HG02981 (cell line): ENCODE data around the gene RGS4.
A peak's percentile ranks its signal among the peaks of the same experiment; 100 is the strongest.
"Not testable (repeated sequence)": the region's sequence is repeated elsewhere in the genome, so short reads cannot be mapped to it uniquely, and the experiment has no call there.

Experiments
- ATAC-seq: cut with Tn5 transposase; IDR thresholded peaks from one replicate; pipeline ENCODE4 v1.9.1; 2021; ENCODE audit warnings: mild to moderate bottlenecking, moderate library complexity; ENCODE audit not compliant: unreplicated experiment

Gene RGS4

DNA sequence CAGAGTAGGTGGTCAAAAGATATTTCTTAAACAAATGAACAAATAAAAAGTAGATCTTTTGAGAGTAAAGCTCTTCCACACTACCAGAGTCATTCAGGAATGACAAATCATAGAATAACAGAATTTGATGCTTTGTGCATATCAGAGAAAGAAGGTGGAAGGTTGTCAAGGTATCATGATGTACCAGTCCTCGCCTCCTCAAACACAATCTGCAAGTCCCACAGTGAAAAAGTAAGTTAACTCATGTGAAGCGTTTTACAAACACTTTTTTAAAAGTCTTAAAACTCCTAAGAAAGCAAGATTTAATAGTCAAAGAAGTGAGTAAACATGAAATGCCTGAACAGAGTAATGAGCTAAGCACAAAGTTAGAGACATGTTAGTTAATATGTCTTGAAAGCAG, 2.5 kb upstream of the RGS4 start:
- ATAC-seq: no peak

DNA sequence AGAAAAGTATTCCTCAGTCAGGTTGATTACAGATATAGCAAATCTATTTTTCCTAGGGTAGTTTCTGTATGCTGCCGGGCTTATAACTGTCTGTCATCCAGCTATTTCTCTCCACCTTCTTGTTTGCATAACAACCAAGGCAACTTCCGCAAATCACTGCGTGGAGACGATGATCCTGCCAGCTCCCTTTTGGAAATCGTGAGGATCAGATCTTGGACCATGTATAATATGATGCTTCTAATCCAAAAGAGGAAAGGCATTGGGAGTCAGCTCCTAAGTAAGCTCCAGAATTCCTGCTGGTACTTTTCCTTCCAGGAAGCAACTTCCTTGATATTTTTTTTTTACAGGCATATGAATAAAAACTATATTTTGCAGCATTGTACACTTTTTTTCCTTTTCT, 445 bp upstream of the RGS4 start:
- no peak for ATAC-seq

DNA sequence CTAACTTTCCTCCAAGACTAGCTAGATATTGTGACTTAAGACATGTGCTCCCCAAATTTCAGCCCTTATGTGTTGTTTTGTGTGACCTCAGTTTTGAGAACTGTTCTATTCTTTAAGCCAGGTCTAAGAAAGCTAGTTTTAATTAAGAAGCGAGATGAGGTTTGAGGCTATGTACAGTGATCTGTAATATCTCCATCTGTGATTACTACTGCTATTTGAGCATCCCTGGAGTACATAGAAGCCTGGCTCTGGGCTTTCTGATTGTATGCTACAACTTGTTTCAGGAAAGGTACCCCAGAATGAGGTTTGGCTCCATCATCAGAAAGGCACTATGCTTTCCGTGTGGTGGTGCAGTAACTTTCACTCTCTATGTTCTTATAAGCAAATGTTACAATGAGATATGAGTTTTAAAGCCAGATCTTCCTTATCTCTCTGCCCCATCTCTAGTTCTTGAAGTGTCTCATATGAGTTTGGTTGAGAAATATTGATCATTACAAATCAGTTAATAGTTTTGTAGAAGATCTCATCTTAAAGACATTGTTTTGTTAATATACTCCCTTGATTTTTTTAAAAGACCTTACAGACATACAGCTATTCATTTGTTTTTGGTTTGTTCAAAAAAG, 605 bp downstream of the RGS4 start:
- ATAC-seq: no peak

DNA sequence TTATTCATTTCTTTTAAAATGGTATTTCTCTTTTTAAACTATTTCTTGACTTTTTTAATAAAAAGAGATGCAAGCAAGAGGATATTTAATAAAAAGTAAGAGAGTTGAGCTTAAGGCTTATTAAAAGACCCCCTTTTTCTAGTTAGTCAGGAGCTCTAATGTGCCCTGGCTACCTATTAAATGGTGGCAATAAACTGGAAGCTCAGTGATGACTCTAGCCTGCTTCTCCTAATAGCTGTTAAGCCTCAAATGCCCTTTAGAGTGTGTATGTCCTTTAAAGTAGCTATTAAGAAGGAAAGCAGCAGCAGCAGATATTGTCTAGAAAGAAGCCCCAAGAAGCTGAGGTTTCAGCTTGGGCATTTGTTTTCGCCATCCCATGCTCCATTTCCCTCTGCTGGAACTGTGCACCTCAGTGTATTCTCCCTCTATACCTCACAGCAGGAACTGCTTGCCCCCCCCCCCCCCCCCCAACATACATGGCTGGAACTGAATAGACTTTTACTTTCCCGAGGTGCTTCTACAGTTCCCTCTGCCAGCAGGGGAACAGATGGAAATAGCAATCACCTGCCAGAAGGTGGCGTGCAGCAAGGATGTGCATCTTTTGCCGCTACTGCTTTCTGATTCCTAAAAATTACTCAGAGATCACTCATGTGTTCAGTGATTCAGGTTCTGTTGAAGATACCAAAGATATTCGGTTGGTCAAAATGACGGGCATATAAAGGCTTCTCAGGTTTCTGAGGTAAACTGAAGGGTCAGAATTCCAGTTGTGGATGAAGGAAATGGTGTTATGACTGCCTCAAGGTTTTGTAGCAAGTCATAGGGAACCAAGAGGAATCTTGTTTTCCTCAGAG, 2.5 kb downstream of the RGS4 start:
- ATAC-seq: peak; percentile 78

DNA sequence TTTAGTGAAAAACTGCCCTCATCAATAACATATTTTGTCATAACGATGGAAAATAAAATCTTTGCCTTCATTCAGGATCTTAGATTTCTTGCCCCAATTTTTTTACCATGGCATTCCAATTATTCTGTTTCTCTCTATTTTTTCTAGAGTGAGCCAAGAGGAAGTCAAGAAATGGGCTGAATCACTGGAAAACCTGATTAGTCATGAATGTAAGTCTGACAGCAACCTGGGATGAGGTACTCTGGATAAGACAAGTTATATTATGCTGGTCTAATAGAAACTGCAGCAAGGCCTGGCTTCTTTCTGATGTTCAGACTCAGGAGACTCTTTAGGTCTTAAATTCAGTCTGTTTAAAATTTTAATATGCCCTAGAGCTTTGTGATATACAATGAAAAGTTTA, 3.5 kb downstream of the RGS4 start:
- no peak for ATAC-seq

DNA sequence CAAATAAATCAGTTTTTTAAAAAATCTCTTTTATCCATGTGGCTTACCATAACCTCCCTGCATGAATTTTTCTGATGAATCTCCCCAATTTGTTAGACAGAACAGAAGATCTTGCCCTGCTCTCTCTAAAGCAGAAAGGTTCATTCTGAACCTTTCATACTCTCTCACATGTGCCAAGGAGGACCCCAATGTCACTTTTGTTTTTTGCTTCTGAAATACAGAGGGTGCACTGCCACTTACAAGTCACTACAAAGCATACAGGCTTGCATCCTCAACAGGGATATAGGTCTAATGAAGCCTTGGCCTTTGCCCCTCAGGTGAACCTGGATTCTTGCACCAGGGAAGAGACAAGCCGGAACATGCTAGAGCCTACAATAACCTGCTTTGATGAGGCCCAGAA, 4.8 kb downstream of the RGS4 start:
- ATAC-seq: no peak

DNA sequence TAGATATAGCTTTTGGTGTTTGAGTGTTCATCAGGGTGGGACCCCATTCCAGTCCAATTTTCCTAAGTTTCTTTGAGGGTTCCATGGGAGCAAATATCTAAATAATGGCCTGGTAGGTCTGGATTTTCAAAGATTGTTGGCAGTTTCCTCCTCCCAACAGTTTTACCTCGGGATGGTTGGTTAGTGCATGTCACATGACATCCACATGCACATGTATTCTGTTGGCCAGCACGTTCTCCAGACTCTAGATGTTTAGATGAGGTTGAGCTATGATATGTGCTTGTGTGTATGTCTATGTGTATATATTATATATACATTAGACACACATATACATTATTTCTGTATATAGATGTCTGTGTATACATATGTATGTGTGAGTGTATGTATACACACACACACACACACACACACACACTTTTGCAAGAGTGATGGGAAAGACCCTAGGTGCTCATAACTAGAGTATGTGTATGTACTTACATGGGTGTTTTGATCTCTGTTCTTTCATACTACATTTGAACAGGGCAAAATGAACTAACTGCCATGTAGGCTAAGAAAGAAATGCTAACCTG, 5.6 kb downstream of the RGS4 start:
- ATAC-seq: no peak

DNA sequence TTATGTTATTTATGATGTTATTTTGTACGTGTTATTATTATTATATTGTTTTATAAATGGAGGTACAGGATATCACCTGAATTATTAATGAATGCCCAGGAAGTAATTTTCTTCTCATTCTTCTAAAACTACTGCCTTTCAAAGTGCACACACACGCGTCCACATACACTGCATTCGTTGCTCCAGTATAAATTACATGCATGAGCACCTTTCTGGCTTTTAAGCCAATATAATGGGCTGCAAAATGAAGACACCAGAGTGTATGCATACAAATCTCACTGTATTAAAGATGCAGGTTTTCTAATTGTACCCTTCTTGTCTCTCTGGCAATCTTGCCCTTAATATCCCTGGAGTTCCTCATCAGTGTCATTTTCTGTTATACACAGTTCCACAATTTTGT, 6.9 kb downstream of the RGS4 start:
- no peak for ATAC-seq

DNA sequence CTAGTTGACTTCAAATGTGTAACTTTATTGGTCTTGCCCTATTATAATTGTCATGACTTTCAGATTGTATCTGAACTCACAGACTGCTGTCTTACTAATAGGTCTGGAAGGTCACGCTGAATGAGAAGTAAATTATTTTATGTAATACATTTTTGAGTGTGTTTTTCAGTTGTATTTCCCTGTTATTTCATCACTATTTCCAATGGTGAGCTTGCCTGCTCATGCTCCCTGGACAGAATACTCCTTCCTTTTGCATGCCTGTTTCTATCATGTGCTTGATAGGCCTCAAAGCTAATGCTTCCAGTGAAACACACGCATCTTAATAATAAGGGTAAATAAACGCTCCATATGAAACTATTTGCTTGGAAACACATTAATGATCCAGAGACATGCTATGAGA, 7.3 kb downstream of the RGS4 start:
- ATAC-seq: no peak

DNA sequence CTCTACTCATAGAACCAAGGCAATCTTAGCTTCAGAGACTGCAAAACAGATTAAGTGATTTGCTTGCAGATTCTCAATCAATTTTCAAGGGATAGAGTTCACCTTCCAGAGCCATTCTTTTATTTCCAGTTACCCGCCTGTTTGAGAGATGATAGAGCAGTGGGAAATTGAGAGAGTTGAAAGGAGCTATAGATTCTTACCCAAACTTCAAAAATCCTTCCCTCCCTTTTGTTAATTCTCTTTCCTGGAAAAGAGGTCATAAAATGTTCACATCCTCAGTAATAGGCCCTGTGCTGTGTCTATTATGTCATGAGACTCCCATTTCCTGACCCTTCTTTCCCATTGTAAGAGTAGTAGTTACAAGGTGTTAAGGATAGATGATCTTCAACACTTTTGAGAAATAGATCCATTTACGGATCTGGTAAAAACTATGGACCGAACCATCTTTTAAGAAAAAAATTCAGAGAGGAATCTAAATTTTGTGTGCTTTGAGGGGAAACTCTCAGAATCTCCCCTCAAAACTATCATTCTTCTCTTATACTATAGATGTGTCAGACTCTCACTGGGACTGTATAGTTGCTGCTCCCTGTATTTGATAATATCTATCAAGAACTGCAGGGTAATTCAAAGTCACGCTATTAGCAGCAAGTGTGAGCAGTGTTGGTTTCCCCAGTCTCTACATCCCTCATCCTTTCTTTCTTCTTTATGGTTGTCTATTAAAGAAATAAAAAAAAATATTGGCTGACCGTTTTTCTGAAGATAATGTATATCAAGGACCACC, 8.0 kb downstream of the RGS4 start:
- no peak for ATAC-seq

DNA sequence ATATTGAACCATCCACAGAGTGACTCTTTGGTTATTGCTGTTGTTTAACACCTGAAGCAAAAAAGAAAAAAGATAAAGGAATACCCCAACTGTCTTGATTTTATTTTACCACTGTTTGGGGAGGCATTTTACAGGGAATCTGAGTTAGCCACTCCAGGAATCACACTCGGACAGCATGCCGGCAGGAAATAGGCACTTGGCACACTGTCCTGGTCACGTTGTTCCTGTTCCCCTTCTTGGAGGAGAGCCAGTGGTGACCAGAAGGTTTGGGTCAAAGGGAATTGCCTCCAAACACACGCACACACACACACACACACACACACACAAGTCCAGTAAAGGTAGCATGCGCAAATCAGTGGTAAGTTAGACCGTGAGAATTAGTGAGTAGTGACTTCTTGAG, 13.8 kb downstream of the RGS4 start:
- ATAC-seq: no peak

DNA sequence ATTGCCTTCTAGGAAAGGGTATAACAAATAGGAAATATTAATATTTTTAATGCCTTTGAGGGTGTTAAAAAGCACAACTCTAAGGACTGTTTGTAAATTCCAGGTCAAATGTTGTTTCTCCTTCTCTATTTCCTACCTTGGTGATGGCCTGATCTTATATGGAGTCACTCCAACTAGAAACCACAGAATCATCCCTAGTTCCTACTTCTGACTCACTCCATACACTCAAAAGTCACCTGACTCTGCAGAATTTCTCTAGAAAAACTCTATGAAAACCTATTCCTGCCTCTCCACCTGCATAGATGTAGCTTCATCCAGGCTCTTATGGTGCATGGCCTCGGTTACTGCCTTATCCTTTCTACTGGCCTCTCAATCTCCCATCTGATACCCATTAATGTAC, 14.5 kb downstream of the RGS4 start:
- no peak for ATAC-seq

DNA sequence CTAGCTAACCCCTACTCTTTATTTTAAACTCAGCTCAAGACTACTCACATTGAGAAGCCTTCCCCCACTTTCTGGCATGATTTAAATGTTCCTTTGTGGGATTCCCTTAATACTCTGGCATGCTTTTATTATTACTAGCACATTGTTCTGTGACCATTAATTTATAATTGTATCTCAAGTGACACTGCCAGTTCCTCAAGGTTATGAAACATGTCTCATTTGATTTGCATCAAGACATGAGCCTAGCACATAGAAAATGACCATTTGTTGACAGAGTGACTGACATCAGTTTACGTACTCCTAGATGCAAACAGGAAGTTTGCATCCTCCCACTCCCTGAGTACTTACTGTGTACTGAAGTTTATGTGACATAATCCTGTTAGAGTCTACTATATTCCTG, 15.2 kb downstream of the RGS4 start:
- ATAC-seq: no peak

DNA sequence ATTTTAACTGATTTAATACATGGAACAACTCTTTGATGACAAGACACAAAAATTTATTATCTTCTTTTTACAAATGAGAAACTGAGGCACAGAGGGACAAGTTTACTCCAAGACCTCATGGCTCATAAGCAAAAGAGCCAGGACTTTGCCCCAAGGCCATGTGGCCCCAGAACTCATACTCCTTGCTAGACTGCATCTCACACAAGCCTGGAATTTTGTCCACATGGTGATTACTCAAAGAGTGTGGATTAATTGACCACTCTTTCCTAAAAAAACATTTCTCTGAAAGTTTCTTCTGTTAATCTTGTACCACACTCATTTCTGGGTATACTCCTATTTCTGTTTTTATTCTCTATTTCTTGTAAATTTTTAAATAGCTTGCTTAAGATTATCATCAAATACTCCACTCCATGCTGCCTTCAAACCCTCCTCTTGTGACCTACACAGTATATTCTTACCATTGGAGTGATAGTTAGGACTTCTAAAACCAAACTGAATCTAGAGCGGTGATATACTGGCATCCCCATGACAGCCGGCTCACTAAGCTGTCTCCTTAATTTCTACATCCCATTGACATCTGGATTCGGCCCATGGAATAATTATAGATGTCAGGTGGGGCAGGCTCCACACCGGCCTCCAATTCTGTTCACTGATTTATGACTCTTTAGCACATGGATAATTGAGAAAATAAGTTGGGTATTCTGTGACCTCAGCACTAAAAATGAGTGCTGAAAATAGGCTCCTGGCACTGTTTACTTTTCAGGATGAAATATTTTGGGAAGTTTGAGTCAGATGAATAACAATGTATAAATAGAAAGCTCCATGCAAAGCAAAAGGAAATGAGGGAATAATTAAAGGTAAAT, 16.1 kb downstream of the RGS4 start:
- no peak for ATAC-seq

DNA sequence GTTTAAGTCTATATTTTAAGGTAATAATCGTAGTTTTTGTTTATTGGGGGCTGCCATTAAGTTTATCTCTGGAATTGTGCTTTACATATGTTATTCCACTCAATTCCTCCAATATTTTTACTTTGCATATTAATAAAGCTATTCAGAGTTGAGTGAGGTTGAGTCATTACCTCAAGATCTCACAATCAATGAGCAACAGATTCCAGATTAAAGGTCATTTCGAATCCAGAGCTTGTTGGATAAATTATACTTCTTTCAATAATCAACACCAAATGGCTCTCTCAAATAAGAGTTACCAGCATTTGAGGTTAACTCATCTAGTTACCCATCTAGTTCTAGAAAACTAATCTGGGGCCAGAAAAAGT, 16.7 kb downstream of the RGS4 start:
- ATAC-seq: no peak

DNA sequence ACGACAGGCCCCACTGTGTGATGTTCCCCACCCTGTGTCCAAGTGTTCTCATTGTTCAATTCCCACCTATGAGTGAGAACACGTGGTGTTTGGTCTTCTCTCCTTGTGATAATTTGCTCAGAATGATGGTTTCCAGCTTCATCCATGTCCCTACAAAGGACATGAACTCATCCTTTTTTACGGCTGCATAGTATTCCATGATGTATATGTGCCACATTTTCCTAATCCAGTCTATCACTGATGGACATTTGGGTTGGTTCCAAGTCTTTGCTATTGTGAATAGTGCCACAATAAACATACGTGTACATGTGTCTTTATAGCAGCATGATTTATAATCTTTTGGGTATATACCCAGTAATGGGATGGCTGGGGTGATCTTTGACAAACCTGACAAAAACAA, 20.0 kb downstream of the RGS4 start:
- ATAC-seq: not testable (repeated sequence)

DNA sequence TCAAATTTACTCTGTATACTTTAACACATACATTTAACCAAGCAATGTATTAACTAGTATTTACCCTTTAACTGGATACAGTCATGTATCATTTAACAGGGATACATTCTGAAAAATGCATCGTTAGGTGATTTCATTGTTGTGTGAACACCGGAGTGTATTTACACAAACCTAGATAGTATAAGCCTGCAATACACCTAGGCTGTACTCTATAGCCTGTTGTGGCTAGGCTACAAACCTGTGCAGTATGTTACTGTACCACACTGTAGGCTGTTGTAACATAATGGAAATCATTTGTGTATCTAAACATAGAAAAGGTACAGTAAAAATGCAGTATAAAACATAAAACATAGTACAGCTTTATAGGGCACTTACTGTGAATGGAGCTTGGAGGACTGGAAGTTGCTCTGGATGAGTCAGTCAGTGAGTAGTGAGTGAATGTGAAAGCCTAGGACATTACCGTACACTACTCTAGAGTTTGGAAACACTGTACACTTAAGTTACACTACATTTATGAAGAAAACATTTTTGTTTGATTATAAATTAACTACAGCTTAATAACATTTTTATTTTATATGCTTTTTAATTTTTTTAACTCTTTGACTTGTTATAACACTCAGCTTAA, 21.3 kb downstream of the RGS4 start:
- no peak for ATAC-seq

DNA sequence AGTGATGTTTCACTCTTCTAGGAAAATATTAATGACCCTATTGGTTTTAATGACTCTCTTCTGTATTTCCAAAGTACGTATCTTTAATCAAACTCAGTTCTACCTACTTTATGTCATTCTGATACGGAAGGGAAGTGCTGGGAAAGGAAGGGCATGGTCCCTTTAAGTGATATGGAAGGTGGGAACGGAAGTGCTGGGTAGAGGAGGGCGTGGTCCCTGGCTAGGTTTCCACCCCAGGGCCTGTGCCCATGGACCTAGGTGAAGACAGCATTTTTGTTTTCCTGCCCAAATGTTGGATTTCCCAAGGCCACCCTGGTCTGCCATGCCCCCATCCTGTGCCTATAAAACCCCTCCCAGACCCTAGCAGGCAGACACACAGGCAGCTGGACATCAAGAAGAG, 24.0 kb downstream of the RGS4 start:
- no peak for ATAC-seq

DNA sequence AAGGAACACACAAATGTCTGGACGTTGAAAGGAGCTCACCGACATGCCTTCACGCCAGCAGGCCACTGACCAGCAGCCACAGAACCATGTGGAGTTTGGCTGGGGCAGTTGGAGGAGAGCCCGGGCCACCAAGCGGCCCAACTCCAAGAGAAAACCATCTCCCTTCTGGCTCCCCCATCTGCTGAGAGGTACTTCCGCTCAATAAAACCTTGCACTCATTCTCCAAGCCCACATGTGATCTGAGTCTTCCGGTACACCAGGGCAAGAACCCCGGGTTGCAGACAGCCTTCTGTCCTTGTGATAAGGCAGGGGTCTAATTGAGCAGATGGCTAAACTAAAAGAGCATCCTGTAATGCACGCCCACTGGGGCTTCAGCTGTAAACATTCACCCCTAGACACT, 24.4 kb downstream of the RGS4 start:
- ATAC-seq: no peak

DNA sequence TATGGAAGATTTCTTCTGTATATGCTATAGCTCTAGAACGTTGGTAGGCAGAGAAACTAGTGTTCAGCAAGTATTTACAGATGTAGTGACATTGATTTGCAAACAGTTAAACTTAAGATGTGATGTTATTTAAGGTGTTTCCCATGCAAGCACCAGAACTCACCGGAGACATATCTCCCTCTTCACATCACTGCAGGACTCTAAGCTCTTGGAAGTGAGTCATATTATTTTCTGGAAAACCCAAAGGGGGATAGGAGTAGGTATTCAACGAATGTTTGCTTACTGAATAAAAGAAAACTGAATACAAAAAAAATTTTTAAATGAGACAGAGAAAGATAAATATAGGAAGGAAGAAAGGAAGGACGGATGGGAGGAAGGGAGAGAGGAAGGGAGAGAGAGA, 25.0 kb downstream of the RGS4 start:
- ATAC-seq: no peak
